ENCODE data around the gene FGD3.

Gene FGD3

DNA sequence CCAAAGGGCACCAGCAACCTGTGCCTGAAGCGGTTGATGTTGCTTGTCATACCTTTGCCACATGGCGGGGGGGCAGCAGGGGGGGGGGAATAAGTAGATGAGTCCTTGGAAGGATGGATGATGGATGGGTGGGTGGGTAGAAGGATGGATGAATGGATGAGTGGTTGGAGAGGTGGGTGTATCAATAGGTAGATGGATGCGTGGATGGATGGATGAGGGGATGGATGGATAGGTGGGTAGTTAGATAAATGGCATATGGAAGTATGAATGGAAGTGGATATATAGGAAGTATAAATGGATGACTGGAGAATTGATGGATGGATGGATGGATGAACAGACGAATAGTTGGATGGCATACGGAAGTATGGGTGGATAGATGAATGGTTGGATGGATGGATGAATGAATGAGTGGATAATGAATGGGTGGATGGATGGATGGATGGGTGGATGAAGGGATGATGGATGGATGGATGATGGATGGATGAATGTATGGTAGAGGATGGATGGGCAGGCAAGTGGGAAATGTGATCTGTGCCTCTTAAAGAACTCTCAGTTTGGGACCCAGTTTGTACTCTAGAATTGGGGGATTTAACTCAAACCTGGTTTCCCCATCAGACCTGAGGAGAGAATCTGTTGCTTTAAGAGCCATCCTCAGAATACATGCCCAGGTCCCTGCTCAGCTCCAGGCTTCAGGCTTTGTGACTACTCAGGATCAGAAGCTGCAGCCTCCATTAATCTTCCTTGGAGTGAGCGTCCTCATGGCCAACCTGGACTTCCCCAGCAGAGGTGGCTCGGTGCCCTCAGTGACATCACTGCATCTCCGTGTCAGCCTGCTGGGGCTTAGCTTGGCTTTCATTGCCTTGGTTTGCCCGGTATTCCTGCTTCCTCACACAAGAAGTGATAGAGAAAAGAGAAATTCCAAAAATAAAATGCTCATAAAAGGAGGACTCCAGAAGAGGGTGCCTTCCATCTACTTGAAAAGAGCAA, 83.6 kb downstream of the FGD3 start:
- no peak for DNase-seq

DNA sequence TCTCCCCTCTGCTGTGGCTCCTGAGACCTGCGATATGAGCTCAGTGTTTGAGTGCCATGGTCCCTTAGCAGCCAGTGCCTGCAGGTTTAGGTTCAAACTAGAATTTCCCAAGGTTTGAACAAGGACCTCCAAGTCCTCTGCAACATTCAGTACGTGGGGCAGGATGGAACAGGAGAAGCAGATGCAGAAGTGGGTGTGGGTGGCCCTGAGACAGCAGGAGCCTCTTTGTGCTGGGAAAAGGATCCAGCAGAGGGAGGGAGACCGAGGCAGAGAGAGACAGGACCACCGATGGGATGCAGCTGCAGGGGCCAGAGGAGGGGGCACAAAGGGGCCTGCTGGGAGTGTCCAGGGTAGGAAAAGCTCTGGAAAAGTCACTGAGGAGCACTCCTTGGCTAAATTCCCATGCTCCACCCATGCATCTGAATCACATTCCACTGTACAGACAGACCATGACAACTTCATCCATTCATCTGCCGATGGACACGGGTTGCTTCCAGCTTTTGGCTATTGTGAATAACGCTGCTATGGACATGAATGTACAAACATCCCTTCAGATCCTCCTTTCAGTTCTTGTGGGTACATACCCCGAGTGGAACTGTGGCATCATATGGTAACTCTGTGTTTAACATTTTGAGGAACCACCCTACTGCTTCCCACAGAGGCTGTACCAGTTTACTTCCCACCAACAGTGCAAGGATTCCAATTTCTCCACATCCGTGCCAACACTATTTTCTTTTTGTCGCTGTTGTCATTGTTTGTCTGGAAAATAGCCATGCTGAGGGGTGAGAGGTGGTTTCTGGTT, 84.5 kb downstream of the FGD3 start:
- DNase-seq = peak; percentile 73 to 91 (median 84)

DNA sequence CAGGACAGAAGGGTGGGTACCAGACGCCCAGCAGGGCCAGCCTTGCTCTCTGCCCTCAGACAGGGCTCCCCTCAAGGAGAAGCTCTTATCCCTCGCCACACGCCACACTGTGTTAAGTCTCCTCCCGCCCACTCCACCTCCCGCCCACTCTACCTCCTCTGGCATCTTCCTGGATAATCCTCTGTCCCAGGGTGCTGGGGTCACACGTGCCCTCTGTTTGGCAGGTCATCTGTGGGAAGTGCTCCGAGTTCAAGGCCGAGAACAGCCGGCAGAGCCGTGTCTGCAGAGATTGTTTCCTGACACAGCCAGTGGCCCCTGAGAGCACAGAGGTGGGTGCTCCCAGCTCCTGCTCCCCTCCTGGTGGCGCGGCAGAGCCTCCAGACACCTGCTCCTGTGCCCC, 85.2 kb downstream of the FGD3 start:
- DNase-seq = peak in 1 of 4 experiments; percentile 30

DNA sequence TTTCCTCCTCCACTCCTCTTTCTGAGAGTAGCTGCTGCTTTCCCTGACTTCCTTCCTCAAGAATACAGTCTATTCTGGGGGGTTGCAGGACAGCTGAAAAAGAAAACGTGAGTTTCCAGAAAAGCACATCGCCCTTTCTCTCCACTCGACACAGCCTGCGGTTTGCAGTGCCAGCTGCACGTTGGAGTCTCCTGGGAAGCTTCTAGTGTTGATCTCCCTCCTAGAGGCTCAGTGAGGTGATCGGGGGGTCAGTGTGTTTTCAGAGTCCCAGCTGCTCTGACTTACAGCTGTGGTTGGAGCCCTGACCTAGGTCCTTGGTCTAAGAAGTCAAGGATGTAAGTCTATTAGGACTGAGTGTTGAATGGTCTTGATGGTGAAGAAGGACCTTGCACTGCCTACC, 86.2 kb downstream of the FGD3 start:
- DNase-seq = peak in 3 of 4 experiments; percentile 33 to 46 (median 37)

DNA sequence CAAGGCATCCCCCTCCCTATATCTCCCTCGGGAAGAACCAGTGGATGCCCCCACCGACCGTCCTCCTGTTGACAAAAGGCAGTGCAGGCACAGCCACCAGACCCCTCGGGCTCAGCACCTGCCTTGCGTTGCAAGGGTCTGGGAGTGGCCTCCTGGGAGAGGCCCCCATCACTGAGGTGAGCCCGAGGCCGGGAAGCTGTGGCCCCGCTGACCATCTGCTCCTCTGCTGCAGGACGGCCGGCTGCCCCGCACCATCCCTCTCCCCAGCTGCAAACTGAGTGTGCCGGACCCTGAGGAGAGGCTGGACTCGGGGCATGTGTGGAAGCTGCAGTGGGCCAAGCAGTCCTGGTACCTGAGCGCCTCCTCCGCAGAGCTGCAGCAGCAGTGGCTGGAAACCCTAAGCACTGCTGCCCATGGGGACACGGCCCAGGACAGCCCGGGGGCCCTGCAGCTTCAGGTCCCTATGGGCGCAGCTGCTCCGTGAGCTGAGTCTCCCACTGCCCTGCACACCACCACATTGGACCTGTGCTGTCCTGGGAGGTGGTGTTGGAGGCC, 87.9 kb downstream of the FGD3 start:
- DNase-seq = no peak

DNA sequence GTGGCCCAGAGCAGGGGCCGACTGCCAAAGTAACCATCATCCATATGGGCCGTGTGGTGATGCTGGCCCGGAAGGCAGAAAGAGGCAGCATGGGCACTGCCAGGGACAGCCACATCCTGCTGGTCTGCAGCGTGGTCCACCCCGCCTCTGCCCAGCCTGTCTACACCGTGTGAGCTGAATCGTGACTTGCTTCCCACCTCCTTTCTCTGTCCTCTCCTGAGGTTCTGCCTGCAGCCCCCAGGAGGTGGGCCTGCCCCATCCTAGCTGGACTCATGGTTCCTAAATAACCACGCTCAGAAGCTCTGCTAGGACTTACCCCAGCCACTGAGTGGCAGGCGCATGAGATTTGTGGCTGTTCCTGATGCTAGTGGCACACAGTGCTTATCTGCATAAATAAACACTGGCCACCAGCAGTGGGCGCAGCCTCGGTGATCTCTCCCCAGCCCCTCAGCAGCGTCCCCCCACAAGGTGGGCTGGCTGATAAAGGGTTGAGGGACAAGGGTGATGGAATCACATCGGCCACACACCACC, 88.6 kb downstream of the FGD3 start:
- DNase-seq = no peak

DNA sequence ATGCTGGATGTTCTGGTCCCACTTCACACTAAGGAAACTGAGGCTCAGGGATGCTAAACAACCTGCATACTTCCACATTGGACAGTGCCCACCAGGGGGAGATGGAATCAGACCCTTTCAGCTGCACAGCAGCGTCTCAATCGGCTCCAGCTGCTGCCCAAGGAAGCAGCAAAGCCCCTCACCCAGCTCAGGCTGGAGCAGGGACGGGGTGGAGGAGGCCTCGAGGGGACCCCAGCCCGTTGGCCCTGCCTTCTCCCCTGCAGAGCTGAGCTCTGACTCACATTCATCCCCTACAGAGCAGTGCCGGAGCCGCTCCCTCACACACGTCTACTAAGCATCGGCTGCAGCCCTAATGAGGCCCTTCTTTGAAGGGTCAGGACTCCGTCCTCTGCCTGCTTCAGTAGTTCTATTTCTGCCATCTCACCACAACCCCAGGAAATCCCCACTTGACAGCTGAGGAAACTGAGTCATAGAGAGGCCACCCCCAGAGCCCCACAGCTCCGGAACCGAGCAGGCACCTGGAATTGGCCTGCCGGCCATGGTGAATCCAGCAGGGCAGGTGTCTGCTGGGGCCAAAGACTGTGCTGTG, 89.7 kb downstream of the FGD3 start:
- DNase-seq = no peak

DNA sequence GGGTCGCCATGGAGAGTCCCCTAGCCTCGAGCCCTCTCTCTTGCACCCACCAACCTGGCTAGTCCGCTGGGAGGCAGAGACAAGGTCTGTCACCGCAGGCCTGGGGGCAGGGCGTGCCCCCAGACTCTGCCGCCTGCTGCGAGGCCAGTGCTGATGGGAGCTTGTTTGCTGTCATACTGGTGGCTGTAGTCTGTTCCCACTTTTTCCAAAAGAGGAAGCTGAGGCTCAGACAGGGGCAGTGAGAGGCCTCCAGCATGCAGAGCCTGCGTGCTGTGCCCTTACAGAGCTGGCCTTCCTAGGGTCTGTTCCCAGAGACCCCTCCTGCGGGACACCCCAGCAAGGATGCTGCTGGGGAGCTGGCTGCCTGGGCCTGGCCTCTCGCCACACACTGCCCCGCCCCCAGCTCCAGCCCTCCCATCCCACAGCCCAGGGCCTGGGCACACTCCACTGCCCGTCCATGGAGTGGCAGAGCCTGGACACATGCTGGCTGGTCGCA, 90.2 kb downstream of the FGD3 start:
- DNase-seq = peak; percentile 66 to 84 (median 82)

DNA sequence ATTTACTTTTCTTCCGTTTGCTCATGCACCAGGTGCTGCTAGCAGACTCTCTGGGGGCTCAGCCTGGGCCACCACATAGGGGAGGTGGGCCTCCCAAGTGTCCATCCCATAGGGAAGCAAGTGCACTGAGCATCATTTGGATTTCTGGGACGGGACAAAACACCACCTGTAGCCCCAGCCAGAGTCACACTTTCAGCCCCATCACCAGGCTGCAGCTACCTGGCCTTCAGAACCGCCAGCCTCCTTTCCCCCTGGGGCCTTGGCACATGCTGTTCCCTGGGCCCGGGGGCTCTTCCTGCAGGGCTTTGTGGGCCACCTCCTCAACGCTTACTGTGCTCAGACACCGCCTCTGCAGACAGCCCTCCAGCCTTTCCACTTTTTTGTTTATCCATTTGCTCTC, 91.6 kb downstream of the FGD3 start:
- no peak for DNase-seq

DNA sequence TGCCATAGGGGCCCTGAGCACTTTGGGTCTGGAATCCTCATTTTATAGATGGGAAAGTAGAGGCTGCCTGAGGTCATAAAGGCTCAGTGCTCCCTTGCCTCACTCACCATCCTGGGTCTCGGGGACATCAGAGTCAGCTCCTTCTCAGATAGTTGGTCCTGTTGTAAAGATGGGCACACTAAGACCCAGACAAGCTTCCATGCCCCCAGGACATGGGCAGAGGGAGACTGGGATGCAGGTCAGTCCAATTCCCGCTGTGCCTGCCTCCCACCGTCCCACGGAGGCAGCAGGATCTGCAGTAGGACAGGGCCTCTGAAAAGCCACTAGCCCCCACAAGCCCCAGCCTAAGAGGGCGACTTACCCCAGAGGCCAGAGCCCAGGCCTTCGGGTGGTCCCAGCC, 92.1 kb downstream of the FGD3 start:
- no peak for DNase-seq

DNA sequence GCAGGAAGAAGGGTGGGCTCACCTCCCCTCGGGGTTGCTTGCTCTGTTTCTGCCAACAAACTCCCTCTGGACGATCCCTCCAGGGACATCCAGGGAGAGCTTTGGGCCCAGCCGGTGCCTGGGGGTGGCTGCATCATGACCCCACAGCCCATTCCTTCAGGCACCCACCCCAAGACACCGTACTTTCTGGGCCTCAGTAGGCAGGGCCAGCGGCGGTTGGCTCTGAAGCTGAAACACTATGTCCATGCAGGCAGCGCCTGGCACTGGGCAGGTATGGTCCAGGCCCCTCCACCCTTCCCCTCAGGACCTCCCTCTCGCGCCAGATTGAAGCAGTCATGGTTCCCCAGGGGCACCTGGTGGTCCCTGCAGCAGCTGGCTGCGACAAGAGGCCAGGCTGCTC, 92.7 kb downstream of the FGD3 start:
- DNase-seq = no peak

DNA sequence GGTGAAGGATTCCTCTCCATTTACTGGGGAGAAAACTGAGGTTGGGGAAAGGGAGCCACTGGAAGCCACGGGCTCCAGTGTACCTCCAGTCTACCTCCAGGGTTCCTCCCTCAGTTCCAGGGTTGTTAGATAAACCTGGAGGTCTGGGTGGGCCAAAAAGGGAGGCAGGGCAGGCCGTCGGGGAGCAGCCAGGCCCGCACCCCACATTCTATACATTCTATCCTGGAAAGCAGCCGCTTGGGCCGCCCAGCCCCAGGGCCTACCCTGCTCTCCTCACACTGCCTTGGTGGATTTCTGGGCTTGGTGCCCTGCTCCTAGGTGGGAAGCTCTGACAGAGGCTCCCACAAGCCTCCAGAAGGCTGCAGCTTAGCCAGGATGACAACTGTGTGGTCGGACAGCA, 93.1 kb downstream of the FGD3 start:
- no peak for DNase-seq

DNA sequence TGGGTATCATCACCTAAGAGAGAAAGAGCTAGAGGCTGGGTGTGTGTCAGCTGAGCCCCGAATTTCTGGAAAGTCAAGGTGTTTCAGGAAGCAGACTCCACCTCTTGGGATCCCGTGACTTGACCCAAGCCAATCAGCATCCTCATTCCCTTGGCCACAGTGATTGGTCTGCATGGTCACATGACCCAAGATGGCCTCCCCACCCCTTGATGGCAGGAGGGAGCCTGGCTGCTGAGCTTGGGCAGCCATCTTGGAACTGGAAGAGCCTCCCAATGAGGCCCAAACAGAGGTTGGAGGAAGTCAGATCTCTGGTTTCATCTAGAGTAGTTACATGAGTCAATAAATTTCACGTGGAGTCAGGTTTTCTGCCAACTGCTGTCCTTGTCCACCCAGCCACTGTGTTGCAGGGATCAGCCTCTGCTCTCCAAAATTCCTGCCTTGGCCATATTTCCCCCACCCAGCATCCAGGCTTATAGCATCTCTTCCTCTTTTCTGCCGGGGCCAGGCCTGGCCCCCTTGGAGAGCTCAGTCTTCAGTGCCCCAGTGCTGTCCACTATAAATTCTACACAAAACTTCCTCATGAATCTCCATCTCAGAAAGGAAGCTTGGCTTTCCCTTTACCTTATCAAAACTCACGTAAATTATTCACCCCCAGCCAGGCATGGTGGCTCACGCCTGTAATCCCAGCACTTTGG, 93.9 kb downstream of the FGD3 start:
- DNase-seq = peak; percentile 38 to 62 (median 50)

DNA sequence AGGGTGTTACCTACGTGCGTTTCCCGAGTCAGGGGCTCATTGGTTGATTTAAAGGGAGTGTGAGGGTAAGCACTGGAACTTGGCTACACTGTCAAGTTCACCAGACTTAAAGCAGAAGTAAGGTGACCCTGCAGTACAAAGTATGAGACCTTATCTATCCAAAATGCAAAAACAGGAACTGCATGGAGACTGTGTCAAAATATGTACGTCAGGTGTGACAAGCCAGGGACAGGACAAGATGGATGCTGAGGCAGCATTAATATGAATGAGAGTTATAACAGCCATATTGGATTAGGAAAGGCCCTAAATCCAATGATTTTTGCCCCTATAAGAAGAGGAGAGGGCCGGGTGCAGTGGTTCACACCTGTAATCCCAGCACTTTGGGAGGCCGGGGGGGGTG, 95.8 kb downstream of the FGD3 start:
- no peak for DNase-seq

DNA sequence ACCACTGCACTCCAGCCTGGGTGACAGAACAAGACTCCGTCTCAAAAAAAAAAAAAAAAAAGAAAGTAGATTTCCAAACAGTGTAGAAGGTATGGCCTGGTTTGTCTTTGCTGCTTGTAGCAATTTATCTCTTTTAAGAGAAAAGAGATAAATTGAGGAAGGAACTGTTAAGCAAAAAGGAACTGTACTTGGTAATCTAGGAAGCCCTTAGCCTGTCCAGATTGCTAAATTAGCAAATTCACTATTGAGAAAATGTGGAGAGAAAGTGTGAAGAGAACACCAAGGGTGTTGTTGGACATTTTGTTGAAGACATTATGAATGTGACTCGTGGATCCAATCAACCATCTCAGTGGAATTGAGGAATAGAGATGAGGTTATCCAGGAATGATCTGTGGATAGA, 98.2 kb downstream of the FGD3 start:
- peak in 3 of 4 experiments; percentile 42 to 81 (median 76) for DNase-seq

DNA sequence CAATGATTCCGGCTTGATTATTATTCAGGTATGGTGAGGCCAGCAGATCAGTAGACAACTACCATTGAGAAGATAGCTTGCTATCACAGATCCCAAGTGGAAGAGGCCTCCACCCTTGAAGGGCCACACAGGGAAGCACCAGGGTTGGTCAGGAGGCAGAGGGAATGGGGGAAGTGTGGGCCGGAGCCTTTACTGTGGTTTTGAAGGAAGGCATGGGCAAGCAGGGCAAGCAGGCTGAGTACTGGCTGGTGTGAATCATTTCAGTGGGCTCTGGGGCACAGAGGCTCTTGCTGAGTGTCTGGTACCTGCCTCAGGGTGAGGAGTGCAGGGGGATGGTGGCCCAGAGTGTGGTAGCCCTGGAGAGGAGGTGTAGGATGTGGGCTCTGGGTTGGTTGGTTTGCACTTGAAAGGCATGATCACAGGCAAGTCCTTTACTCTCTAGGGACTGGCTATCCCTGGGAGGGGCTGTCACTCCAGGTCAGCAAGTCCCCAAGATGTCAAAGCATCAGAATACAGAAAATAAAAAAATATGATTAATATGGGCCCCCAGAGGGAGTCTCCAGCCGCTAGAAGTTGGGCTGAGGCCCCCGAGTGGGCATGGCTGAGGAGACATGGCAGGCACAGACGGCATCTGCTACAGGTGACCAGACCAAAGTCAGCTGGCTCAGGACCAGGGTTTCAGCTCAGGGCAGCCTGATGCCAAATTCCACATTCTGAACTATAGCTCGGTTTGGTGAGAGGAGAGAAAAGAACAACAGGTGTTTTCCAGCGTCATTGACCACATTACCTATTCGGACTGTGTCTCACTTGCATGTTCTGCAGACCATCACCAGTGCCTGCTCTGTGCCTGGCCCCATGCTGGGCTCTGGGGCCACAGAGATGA, 101.5 kb downstream of the FGD3 start:
- peak in 2 of 4 experiments; percentile 43 to 56 for DNase-seq

DNA sequence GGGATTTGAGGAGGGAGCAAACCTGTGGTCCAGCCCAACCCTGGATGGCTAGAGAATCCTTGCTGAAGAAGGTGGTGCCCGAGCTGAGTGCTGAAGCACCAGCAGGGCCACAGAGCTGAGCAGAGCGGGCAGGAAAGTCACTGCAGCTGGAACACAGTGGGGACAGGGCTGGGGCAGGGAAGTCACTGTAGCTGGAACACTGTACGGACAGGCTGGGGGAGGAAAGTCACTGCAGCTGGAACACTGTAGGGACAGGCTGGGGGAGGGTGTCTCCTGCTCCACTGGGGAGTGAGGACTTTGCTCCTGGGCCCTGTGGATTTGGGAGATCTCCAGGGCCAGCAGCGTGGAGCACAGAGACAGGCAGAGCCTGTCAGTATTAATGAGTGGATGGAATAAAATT, 102.2 kb downstream of the FGD3 start:
- no peak for DNase-seq

DNA sequence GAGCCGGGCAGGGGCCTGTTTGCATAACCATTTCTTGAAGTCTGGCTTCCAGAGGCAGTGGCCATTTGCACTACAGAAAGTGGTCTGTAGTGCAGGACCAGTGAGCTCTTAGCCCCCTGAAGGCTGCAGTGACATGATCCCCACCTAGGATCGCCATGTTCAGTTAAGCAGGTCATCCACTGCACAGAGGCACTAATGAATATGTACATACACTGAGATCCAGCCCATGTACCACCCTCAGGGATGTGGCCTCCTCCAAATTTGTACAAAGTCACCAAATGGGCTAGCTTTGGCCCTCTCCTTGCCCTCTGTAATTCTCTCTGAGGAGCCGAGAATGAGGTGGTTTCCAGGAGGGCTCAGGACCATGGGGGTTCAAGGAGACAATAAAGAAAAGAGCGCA, 102.9 kb downstream of the FGD3 start:
- no peak for DNase-seq

DNA sequence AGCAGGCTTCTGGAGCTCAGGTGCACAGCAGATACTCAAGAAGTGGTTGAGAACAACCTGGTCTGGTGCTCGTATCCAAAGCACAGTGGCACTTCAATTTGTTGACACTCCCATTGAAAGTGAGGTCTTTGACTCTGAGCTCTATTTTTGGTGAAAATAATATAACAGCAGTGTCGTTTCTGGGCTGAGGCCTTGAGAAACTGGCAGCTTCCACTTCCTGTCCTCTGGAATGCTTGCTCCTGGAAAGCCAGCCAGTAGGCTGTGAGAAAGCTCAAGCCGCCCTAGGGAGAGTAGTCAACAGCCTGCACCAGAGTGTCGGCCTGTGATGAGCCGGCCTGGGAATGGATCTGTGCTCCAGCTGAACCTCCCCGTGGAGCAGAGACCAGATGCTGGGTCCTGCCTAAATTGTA, 104.4 kb downstream of the FGD3 start:
- DNase-seq = no peak

DNA sequence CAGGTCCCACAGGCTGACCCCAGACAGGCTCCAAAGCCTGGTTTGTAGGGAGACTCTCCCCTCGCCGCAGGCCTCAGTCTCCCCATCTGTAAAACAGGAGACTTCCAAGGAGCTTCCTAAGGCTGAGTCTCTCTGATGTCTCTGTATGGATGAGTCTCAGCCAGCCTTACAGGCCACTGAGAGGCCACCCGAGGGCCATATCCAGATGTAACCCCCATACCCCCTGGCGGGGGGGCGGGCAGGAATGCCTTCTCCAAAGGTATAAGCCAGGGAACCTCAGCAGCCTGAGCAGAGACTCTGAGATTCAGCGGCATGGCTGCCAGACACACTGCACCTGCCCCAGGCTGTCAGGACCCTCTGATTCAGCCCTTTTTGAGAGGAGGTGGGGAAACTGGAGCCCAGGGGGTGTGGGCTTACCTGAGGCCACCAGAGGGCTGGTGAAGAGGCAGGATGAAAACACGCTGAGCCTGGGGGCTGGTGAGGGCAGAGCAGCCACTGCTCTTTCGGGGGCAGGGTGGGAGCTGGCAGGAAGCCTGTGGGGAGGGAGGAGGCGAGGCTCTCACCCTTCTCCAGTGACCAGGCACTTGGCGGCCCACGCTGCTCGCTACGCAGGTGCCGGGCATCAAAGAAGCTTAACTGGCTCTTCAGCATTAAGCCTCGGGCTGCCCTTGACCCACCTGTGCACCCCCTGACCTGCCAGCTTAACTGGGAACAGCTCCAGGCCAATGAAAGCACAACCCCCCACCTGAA, 105.6 kb downstream of the FGD3 start:
- no peak for DNase-seq
